Liver (tissue), 9 donors: Measurements from ENCODE around the gene TUT7. TPM values are rescaled to one million over a fixed set of nuclear protein-coding genes. Genes with fewer than 3 reads are reported as not detected.

Source experiments
- DNase-seq: peaks from one replicate; pipeline ENCODE4 v3.0.0-alpha.2; 2017; ENCODE audit warnings: low spot score
- H3K27ac ChIP-seq, 2 donors: one replicate each; pipeline ENCODE4 v1.7.0; 2013; ENCODE audit warnings: inconsistent platforms in 2 of 2, low read length in 2 of 2, control low read depth in 1 of 2, low read depth in 1 of 2, mild to moderate bottlenecking in 1 of 2
- H3K27me3 ChIP-seq, 4 donors: one replicate each; pipeline versions ENCODE4 v1.6.1 to v1.7.0; 2013; ENCODE audit warnings: low read length in 3 of 4, inconsistent platforms in 1 of 4, mild to moderate bottlenecking in 1 of 4, moderate library complexity in 1 of 4; ENCODE audit not compliant: control insufficient read depth in 4 of 4, insufficient read depth in 4 of 4
- H3K36me3 ChIP-seq, 4 donors: one replicate each; pipeline versions ENCODE4 v1.6.1 to v1.7.0; 2013; ENCODE audit warnings: low read length in 3 of 4, mild to moderate bottlenecking in 3 of 4, low read depth in 1 of 4, moderate library complexity in 1 of 4; ENCODE audit not compliant: control insufficient read depth in 4 of 4, insufficient read depth in 3 of 4
- H3K4me1 ChIP-seq, 4 donors: one replicate each; pipeline versions ENCODE4 v1.6.1 to v1.7.0; 2013; ENCODE audit warnings: low read length in 3 of 4, mild to moderate bottlenecking in 3 of 4, moderate library complexity in 1 of 4; ENCODE audit not compliant: control insufficient read depth in 4 of 4, insufficient read depth in 4 of 4
- H3K4me3 ChIP-seq, 3 donors: one replicate each; pipeline versions ENCODE4 v1.6.1 to v1.7.0; 2013; ENCODE audit warnings: low read length in 3 of 3, control low read depth in 1 of 3, low read depth in 1 of 3, mild to moderate bottlenecking in 1 of 3
- H3K9ac ChIP-seq, 2 donors: one replicate each; pipeline ENCODE4 v1.7.0; 2013; ENCODE audit warnings: low read length in 2 of 2, mild to moderate bottlenecking in 2 of 2, moderate library complexity in 2 of 2, control low read depth in 1 of 2, low read depth in 1 of 2
- H3K9me3 ChIP-seq, 4 donors: one replicate each; pipeline versions ENCODE4 v1.6.1 to v1.7.0; 2013; ENCODE audit warnings: low read length in 3 of 4; ENCODE audit not compliant: control insufficient read depth in 4 of 4
- ATF3 ChIP-seq: IDR thresholded peaks from 2 replicates; pipeline ENCODE4 v1.6.1; 2016; ENCODE audit warnings: antibody characterized with exemption
- CTCF ChIP-seq: fragments of 150-350 bp; IDR thresholded peaks from 2 replicates; pipeline ENCODE4 v1.5.1; 2017; ENCODE audit warnings: improper control_type of control experiment, low read depth, low read length; ENCODE audit not compliant: missing input control
- EGR1 ChIP-seq, 2 donors: IDR thresholded peaks; 2 replicates each; pipeline ENCODE4 v1.6.1; 2016 to 2018; ENCODE audit warnings: antibody characterized with exemption in 2 of 2, low read depth in 2 of 2
- FOXA1 ChIP-seq: IDR thresholded peaks from 2 replicates; pipeline ENCODE4 v1.6.1; 2016; ENCODE audit warnings: antibody characterized with exemption
- FOXA2 ChIP-seq: IDR thresholded peaks from 2 replicates; pipeline ENCODE4 v1.6.1; 2016; ENCODE audit warnings: antibody characterized with exemption
- GABPA ChIP-seq, 2 donors: IDR thresholded peaks in 1 of 2; conservative IDR thresholded peaks in 1 of 2; 2 replicates each; pipeline ENCODE4 v1.6.1; 2016; ENCODE audit warnings: antibody characterized with exemption in 2 of 2, mild to moderate bottlenecking in 1 of 2, moderate library complexity in 1 of 2
- HNF4A ChIP-seq, 2 donors: conservative IDR thresholded peaks; 2 replicates each; pipeline ENCODE4 v1.6.1; 2016; ENCODE audit warnings: antibody characterized with exemption in 2 of 2, mild to moderate bottlenecking in 2 of 2
- HNF4G ChIP-seq: IDR thresholded peaks from 2 replicates; pipeline ENCODE4 v1.6.1; 2016; ENCODE audit warnings: antibody characterized with exemption
- JUND ChIP-seq, 2 donors: IDR thresholded peaks; 2 replicates each; pipeline ENCODE4 v1.6.1; 2016; ENCODE audit warnings: antibody characterized with exemption in 2 of 2
- MAX ChIP-seq: IDR thresholded peaks from 2 replicates; pipeline ENCODE4 v1.6.1; 2016; ENCODE audit warnings: antibody characterized with exemption
- NR2F2 ChIP-seq: IDR thresholded peaks from 2 replicates; pipeline ENCODE4 v1.6.1; 2016; ENCODE audit warnings: antibody characterized with exemption
- RAD21 ChIP-seq, 2 donors: IDR thresholded peaks; 2 replicates each; pipeline ENCODE4 v1.6.1; 2016; ENCODE audit warnings: antibody characterized with exemption in 2 of 2, mild to moderate bottlenecking in 2 of 2
- REST ChIP-seq: IDR thresholded peaks from 2 replicates; pipeline ENCODE4 v1.6.1; 2016; ENCODE audit warnings: antibody characterized with exemption, mild to moderate bottlenecking
- RXRA ChIP-seq, 2 donors: IDR thresholded peaks; 2 replicates each; pipeline ENCODE4 v1.6.1; 2017 to 2018; ENCODE audit warnings: antibody characterized with exemption in 2 of 2, mild to moderate bottlenecking in 1 of 2
- SP1 ChIP-seq: IDR thresholded peaks from 2 replicates; pipeline ENCODE4 v1.6.1; 2018; ENCODE audit warnings: antibody characterized with exemption, mild to moderate bottlenecking
- TAF1 ChIP-seq: conservative IDR thresholded peaks from 2 replicates; pipeline ENCODE4 v1.6.1; 2016; ENCODE audit warnings: antibody characterized with exemption, mild to moderate bottlenecking
- YY1 ChIP-seq: IDR thresholded peaks from 2 replicates; pipeline ENCODE4 v1.6.1; 2016; ENCODE audit warnings: antibody characterized with exemption, mild to moderate bottlenecking
- ZBTB33 ChIP-seq: IDR thresholded peaks from 2 replicates; pipeline ENCODE4 v1.6.1; 2016; ENCODE audit warnings: antibody characterized with exemption
- WGBS: extraction: QIAGEN DNeasy Blood & Tissue Kit; methylation state at CpG from one replicate; pipeline ENCODE4 v1.1.7; 2013; 5-methylcytosine and 5-hydroxymethylcytosine counted together
- polyA plus RNA-seq, 2 donors: library from polyadenylated mRNA; stranded (reverse) in 1 of 2; unstranded in 1 of 2; fragments of 200-250 nt in 1 of 2; fragments of >200 nt in 1 of 2; fragmentation: Nextera tagmentation in 1 of 2; extraction: Ambion mirVana in 1 of 2; gene quantifications; one replicate each; pipeline versions ENCODE4 v1.2.1 to v1.2.3, GENCODE V29; 2013 to 2015
- total RNA-seq, 2 donors: library from RNA; depleted of rRNA; stranded (reverse); fragments of >200 nt; gene quantifications; one replicate each; pipeline ENCODE4 v1.2.3, GENCODE V29; 2014
- donor health status: healthy.
- donor health status: healthy.
- donor health status: healthy.
- donor health status: healthy.
- donor health status: healthy.

The TUT7 gene
- total and polyA plus RNA-seq, 4 donors = 10.7 to 34.6 (median 15.9) TPM

GRCh38 chr9:86281593-86282076, 72.6 kb downstream of the TUT7 start:
- peak; percentile 14 for TF ChIP-seq FOXA2
- no peak for TF ChIP-seq ZBTB33
- no peak for TF ChIP-seq CTCF
- no peak for TF ChIP-seq REST
- TF ChIP-seq JUND (IDR thresholded peaks at IDR 0.05) = no peak
- TF ChIP-seq TAF1 = no peak
- TF ChIP-seq NR2F2 = peak; percentile 81
- TF ChIP-seq HNF4A (conservative IDR thresholded peaks at IDR 0.05) = peak in 1 of 2 donors; percentile 43
- TF ChIP-seq HNF4G = no peak
- no peak for TF ChIP-seq GABPA (IDR thresholded peaks at IDR 0.05 in 1 of 2, conservative IDR thresholded peaks at IDR 0.05 in 1 of 2)
- TF ChIP-seq RAD21 (IDR thresholded peaks at IDR 0.05) = peak in 1 of 2 donors; percentile 2
- TF ChIP-seq MAX = no peak
- TF ChIP-seq FOXA1 = no peak
- peak; percentile 68 for TF ChIP-seq SP1
- no peak for TF ChIP-seq YY1
- peak; percentile 93 to 95 for TF ChIP-seq RXRA (IDR thresholded peaks at IDR 0.05)
- TF ChIP-seq ATF3 = no peak
- TF ChIP-seq EGR1 (IDR thresholded peaks at IDR 0.05; ENCODE audit: low read depth in 2 of 2) = no peak
- Histone ChIP-seq H3K27ac (peak overlapping the region; percentile 96 to 100), H3K4me3 (peak overlapping the region; percentile 96 to 99 (median 97)), H3K36me3 (peaks cover 0 to 4% (median 1%) of the 10 kb centered on the region in 4 donors), H3K4me1 (peaks cover 7 to 24% (median 20%) of the 10 kb centered on the region in 4 donors), H3K27me3 (no peaks in the 10 kb centered on the region), H3K9me3 (no peaks in the 10 kb centered on the region), H3K9ac (peak overlapping the region; percentile 53 to 92)
- WGBS = under 1% methylated on average over 31 of the region's 31 CpGs
- DNase-seq = no peak
